Measurements from ENCODE around the gene CELF2. TPM values are rescaled to one million over a fixed set of nuclear protein-coding genes. Genes with fewer than 3 reads are reported as not detected.

The CELF2 gene
- total and polyA plus RNA-seq, 9 of the 15 experiments (the other 6 are each of a cell fraction or from before 2014, with no cell fraction given): 4.0 to 20.3 (median 11.1) TPM

DNA sequence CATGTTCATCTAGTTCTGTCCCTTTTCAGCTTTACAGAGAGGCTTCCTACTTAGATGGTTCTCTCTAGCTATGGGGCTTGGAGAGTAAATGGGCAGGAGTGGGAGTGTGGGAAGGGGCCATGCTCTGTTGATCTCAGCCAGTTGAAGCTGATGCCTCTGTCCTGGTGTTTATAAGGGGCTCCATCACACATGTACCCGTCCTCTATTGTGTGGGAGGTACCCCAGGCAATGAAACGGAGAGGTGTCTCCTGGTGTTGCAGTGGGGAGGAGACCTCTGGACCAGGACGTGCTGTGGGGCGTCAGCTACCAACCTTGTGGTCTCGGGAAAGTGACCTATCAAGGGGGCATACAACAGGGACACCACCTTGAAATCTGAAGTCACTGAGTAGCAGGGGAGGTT lies 173.5 kb downstream of the CELF2 start:
- H2AFZ ChIP-seq (ENCODE audit: low read depth, low read length): no peak overlapping the region
- intact Hi-C loops (cut with micrococcal nuclease): no loop called here
- CTCF ChIA-PET (ENCODE audit: low intra/inter-chr PET ratio): no interaction called here
- H3K36me3 ChIP-seq (ENCODE audit: control insufficient read depth, insufficient read depth, low read length): no peaks in the 10 kb centered on the region
- no peaks in the 10 kb centered on the region; a peak in 1 of 5 replicates for H3K4me1 ChIP-seq (replicated peaks in 1 of 2; ENCODE audit: control insufficient read depth in 2 of 2, insufficient read depth in 2 of 2, low read length in 2 of 2)
- H3K4me2 ChIP-seq (ENCODE audit: insufficient read depth, low read length): no peak overlapping the region
- H3K27ac ChIP-seq (ENCODE audit: extremely low read depth, low read depth, low read length): no peak overlapping the region
- no peak overlapping the region for H3K4me3 ChIP-seq
- FAIRE-seq (no peak), ATAC-seq (no peak), DNase-seq (ENCODE audit: extremely low read depth in 1 of 4, low spot score in 3 of 4) (no peak)
- no peaks in the 10 kb centered on the region; the same call in 1 of the 2 replicates for H4K20me1 ChIP-seq (replicated peaks; ENCODE audit: control insufficient read depth, insufficient read depth, low read length)
- TF ChIP-seq NCOA6 (IDR thresholded peaks at IDR 0.05): no peak
- TF ChIP-seq MBD2 (IDR thresholded peaks at IDR 0.05; ENCODE audit: borderline replicate concordance, low read depth): no peak
- TF ChIP-seq ZNF24 (IDR thresholded peaks at IDR 0.05): no peak
- TF ChIP-seq SRSF7 (optimal IDR thresholded peaks at IDR 0.05; ENCODE audit: low read depth, low read length): no peak
- TF ChIP-seq ZNF79 (CRISPR knock-in tag; IDR thresholded peaks at IDR 0.05; ENCODE audit: low read depth): no peak
- TF ChIP-seq, protein P1, sequence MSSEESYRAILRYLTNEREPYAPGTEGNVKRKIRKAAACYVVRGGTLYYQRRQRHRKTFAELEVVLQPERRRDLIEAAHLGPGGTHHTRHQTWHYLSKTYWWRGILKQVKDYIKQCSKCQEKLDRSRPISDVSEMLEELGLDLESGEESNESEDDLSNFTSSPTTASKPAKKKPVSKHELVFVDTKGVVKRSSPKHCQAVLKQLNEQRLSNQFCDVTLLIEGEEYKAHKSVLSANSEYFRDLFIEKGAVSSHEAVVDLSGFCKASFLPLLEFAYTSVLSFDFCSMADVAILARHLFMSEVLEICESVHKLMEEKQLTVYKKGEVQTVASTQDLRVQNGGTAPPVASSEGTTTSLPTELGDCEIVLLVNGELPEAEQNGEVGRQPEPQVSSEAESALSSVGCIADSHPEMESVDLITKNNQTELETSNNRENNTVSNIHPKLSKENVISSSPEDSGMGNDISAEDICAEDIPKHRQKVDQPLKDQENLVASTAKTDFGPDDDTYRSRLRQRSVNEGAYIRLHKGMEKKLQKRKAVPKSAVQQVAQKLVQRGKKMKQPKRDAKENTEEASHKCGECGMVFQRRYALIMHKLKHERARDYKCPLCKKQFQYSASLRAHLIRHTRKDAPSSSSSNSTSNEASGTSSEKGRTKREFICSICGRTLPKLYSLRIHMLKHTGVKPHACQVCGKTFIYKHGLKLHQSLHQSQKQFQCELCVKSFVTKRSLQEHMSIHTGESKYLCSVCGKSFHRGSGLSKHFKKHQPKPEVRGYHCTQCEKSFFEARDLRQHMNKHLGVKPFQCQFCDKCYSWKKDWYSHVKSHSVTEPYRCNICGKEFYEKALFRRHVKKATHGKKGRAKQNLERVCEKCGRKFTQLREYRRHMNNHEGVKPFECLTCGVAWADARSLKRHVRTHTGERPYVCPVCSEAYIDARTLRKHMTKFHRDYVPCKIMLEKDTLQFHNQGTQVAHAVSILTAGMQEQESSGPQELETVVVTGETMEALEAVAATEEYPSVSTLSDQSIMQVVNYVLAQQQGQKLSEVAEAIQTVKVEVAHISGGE (CRISPR knock-in tag; IDR thresholded peaks at IDR 0.05): no peak
- no peak for TF ChIP-seq RCOR1 (IDR thresholded peaks at IDR 0.05; ENCODE audit: borderline replicate concordance in 1 of 2, low read depth in 2 of 2, low read length in 2 of 2)
- TF ChIP-seq, protein P2, sequence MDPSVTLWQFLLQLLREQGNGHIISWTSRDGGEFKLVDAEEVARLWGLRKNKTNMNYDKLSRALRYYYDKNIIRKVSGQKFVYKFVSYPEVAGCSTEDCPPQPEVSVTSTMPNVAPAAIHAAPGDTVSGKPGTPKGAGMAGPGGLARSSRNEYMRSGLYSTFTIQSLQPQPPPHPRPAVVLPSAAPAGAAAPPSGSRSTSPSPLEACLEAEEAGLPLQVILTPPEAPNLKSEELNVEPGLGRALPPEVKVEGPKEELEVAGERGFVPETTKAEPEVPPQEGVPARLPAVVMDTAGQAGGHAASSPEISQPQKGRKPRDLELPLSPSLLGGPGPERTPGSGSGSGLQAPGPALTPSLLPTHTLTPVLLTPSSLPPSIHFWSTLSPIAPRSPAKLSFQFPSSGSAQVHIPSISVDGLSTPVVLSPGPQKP (CRISPR knock-in tag; IDR thresholded peaks at IDR 0.05): no peak
- no peak for TF ChIP-seq MXI1 (IDR thresholded peaks at IDR 0.05; ENCODE audit: low read depth, low read length)
- TF ChIP-seq TAF15 (IDR thresholded peaks at IDR 0.05; ENCODE audit: low read depth, low read length): no peak
- no peak for TF ChIP-seq CHD2 (IDR thresholded peaks at IDR 0.05; ENCODE audit: low read depth, low read length)
- TF ChIP-seq ESRRB (CRISPR knock-in tag; IDR thresholded peaks at IDR 0.05; ENCODE audit: borderline replicate concordance): no peak
- no peak for TF ChIP-seq SAP30 (IDR thresholded peaks at IDR 0.05; ENCODE audit: borderline replicate concordance, insufficient read depth, low read depth, low read length, poor library complexity, severe bottlenecking)
- no peak overlapping the region for H3K9ac ChIP-seq (ENCODE audit: insufficient read depth in 1 of 2, low read depth in 2 of 2, low read length in 2 of 2)
- H3K27me3 ChIP-seq (ENCODE audit: control insufficient read depth in 2 of 2, insufficient read depth in 2 of 2, low read length in 2 of 2): no peaks in the 10 kb centered on the region
- in situ Hi-C loops (cut with MboI): no loop called here
- POLR2A ChIA-PET: interaction anchor here (0.6 kb wide), 1 partner anchor 190 kb away, joined by 3 read pairs; no protein-coding TSS in a partner anchor
- BruUV-seq (replicated peaks): no TSS peak
- WGBS (ENCODE audit: insufficient coverage, low coverage, missing lambda C conversion rate): 42% methylated on average over 4 of the region's 5 CpGs
- no peaks in the 10 kb centered on the region for H3K9me3 ChIP-seq (replicated peaks; ENCODE audit: control insufficient read depth, insufficient read depth, low read depth, low read length)
- no peaks in the 10 kb centered on the region for H3K9me1 ChIP-seq (ENCODE audit: control insufficient read depth, insufficient read depth, low read length)
- H3K79me2 ChIP-seq (ENCODE audit: control insufficient read depth, insufficient read depth, low read length): no peaks in the 10 kb centered on the region

Measured in K562 (cell line).